Lower lobe of right lung (tissue), 2 donors: ENCODE results near the gene CCL5. TPM values are rescaled to one million over a fixed set of nuclear protein-coding genes. Genes with fewer than 3 reads are reported as not detected.

Source experiments
- ATAC-seq, 2 donors: fragments of 200-7000 bp; cut with Tn5 transposase; one replicate each; pipeline ENCODE4 v1.9.1; 2020 to 2022; ENCODE audit warnings: mild to moderate bottlenecking in 2 of 2, moderate library complexity in 2 of 2
- DNase-seq: peaks from one replicate; pipeline ENCODE4 v3.0.0-alpha.2; 2020
- H3K27ac ChIP-seq: fragments of 200-600 bp; one replicate; pipeline ENCODE4 v1.8.0; 2022
- H3K27me3 ChIP-seq: fragments of 200-600 bp; one replicate; pipeline ENCODE4 v1.8.0; 2022; ENCODE audit warnings: low read depth
- H3K36me3 ChIP-seq: fragments of 200-600 bp; one replicate; pipeline ENCODE4 v1.8.0; 2022; ENCODE audit warnings: mild to moderate bottlenecking
- H3K4me1 ChIP-seq: fragments of 200-600 bp; one replicate; pipeline ENCODE4 v1.8.0; 2022
- H3K4me3 ChIP-seq: fragments of 200-600 bp; one replicate; pipeline ENCODE4 v1.8.0; 2022; ENCODE audit warnings: mild to moderate bottlenecking
- H3K9me3 ChIP-seq: fragments of 200-600 bp; one replicate; pipeline ENCODE4 v1.8.0; 2022
- CTCF ChIP-seq: fragments of 200-600 bp; IDR thresholded peaks from one replicate; pipeline ENCODE4 v1.8.0; 2022; ENCODE audit warnings: antibody characterized with exemption, mild to moderate bottlenecking
- intact Hi-C: fragments of 100-400 bp; cut with DNase I; formaldehyde crosslinking; loops from one replicate; pipeline ENCODE4 v1.11.0; 2022
- total RNA-seq: library from RNA; stranded (reverse); fragmentation: NEBNext Ultra II Directional; extraction: Animal tissue kit (Norgen Biotek cat#: 25700); gene quantifications from one replicate; pipeline ENCODE4 v1.2.1, GENCODE V29; 2021
- donor health status: DM: no; HTN: yes; CAD: no; lungs with severe emphysema.

Gene CCL5
- total RNA-seq, 1 donor from 2014 or later = 18.2 TPM

DNA sequence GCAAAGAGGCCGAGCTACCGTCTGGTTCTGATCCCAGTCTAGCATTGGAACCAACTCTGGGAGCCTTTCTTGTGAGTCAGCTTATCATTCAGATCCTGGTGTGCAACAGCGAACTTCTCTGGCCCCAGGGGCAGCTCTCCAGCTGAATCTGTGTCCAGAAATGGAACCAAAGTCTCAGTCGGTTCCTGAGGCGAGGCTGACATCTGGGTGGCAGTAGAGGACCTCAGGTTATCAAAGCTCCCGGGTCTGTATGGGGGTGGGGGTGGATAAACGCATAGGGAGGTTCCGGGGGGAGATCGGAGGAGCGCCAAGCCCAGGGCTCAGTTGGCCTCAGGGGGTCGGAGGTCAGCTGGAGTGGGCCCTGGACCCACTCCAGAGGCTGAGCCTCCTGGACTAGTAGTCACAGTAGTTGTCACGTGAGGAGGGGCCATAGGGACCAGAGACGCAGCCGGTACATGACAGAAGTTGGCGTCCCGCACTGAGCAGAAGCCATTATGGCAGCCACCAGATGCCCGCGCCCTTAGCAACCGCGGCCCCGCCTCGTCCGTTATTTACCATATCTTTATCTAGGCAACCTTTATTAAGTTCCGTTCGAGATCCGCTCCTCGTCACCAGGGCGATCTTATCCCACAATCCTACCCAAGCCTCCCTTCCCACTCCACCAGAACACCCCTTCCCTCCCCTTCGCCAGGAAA lies 37.5 kb upstream of the CCL5 start:
- DNase-seq (no peak), ATAC-seq (no peak)
- intact Hi-C loops = no loop called here
- Histone ChIP-seq H3K4me3 (no peak overlapping the region), H3K27ac (no peak overlapping the region), H3K4me1 (no peaks in the 10 kb centered on the region), H3K36me3 (no peaks in the 10 kb centered on the region), H3K9me3 (no peaks in the 10 kb centered on the region), H3K27me3 (no peaks in the 10 kb centered on the region)
- no peak for TF ChIP-seq CTCF

DNA sequence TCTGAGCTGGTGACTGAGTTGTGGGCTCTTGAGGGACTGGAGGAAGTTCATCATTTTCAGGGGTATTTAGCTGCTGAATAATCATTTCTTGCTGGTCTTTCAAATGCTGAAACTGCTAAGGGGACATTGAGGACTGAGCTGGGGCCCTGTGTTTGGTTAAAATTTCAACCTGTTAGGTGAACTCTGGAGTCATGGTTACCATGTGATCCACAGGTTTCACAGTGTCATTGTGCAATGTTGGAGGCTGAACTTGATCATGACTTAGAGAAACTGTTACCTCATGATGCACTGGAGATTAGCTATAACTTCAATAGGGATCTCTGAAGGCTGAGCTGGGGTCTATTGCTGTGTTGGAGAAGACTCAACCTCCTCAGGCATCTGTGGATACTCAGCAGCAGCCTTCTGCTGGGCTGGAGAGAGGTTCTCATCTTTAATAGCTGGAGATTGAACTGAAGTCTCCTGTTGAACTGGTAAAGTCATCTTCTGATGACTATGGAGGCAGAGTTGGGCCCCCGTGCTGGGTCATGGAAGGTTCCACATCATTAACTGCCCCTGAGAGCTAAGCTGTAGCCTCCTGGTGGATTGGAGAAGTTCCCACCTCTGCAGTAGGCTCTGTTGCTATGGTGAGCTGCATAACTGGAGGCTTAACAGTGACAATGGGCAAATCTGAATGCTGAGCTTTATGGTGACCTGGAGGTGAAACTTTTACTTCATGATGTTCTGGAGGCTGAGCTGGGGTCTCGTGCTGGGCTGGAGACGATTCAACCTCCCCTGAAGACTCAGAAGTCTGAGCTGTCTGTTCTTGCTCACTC lies 35.2 kb upstream of the CCL5 start:
- no peak for TF ChIP-seq CTCF
- Histone ChIP-seq H3K9me3 (no peaks in the 10 kb centered on the region), H3K4me3 (no peak overlapping the region), H3K27me3 (no peaks in the 10 kb centered on the region), H3K4me1 (no peaks in the 10 kb centered on the region), H3K27ac (no peak overlapping the region), H3K36me3 (no peaks in the 10 kb centered on the region)
- intact Hi-C loops = no loop called here
- DNase-seq (no peak), ATAC-seq (no peak)

GRCh38 chr17:35914354-35914753 lies 34.2 kb upstream of the CCL5 start:
- DNase-seq = no peak
- no peak for TF ChIP-seq CTCF
- H3K36me3 ChIP-seq = no peaks in the 10 kb centered on the region
- no peaks in the 10 kb centered on the region for H3K4me1 ChIP-seq
- no peak for ATAC-seq
- H3K27me3 ChIP-seq = no peaks in the 10 kb centered on the region
- H3K4me3 ChIP-seq = no peak overlapping the region
- intact Hi-C loops = no loop called here
- no peaks in the 10 kb centered on the region for H3K9me3 ChIP-seq
- H3K27ac ChIP-seq = no peak overlapping the region

- no peaks in the 10 kb centered on the region for H3K36me3 ChIP-seq
- H3K27ac ChIP-seq = no peak overlapping the region
- no peak for DNase-seq
- TF ChIP-seq CTCF = no peak
- H3K4me1 ChIP-seq = no peaks in the 10 kb centered on the region
- ATAC-seq = no peak
- no peaks in the 10 kb centered on the region for H3K9me3 ChIP-seq
- no peak overlapping the region for H3K4me3 ChIP-seq
- intact Hi-C loops = no loop called here
- H3K27me3 ChIP-seq = no peaks in the 10 kb centered on the region
These were observed 33.4 kb upstream of the CCL5 start for GRCh38 chr17:35913609-35914008.

- Histone ChIP-seq H3K27me3 (no peaks in the 10 kb centered on the region), H3K4me3 (no peak overlapping the region), H3K4me1 (no peaks in the 10 kb centered on the region), H3K27ac (no peak overlapping the region), H3K36me3 (no peaks in the 10 kb centered on the region), H3K9me3 (no peaks in the 10 kb centered on the region)
- intact Hi-C loops = no loop called here
- DNase-seq (no peak), ATAC-seq (no peak)
- no peak for TF ChIP-seq CTCF
These were observed 32.8 kb upstream of the CCL5 start for GRCh38 chr17:35912942-35913341.
